SU-DHL-6 (cell line): ENCODE results near the gene DNAJB1.

ENCODE experiments used
- H2AFZ ChIP-seq: fragments of 200-600 bp; sonication (generic); 2 replicates; pipeline ENCODE4 v1.6.1; 2014; ENCODE audit warnings: low read depth, mild to moderate bottlenecking, moderate library complexity, mixed read lengths, antibody characterized with exemption, low read length; ENCODE audit not compliant: severe bottlenecking
- H3F3A ChIP-seq: fragments of 200-600 bp; shearing (Covaris generic); 2 replicates; pipeline ENCODE4 v1.6.0; 2016; ENCODE audit warnings: antibody characterized with exemption, mild to moderate bottlenecking; ENCODE audit not compliant: insufficient read depth
- H3K27ac ChIP-seq: fragments of 200-600 bp; sonication (generic); 2 replicates; pipeline ENCODE4 v1.5.1; 2016; ENCODE audit warnings: low read depth, mild to moderate bottlenecking, low read length, moderate library complexity, mixed read lengths
- H3K27me3 ChIP-seq: fragments of 200-600 bp; sonication (generic), shearing (Covaris generic); 2 replicates; pipeline ENCODE4 v1.6.0; 2014; ENCODE audit warnings: mild to moderate bottlenecking, low read length
- H3K36me3 ChIP-seq: fragments of 200-600 bp; sonication (generic); 2 replicates; pipeline ENCODE4 v1.6.1; 2014; ENCODE audit warnings: mild to moderate bottlenecking, low read length, mixed read lengths
- H3K4me2 ChIP-seq: fragments of 300-600, 200-600 bp; shearing (Covaris generic), sonication (generic); 2 replicates; pipeline ENCODE4 v1.6.0; 2014; ENCODE audit warnings: low read length, low read depth, mild to moderate bottlenecking; ENCODE audit not compliant: poor library complexity, severe bottlenecking
- H3K4me3 ChIP-seq: fragments of 200-600 bp; sonication (generic); 2 replicates; pipeline ENCODE4 v1.5.1; 2014; ENCODE audit warnings: antibody characterized with exemption, low read length, mild to moderate bottlenecking, mixed read lengths; ENCODE audit not compliant: insufficient read depth, poor library complexity, severe bottlenecking
- H3K79me2 ChIP-seq: fragments of 200-600 bp; sonication (generic); 2 replicates; pipeline ENCODE4 v1.6.1; 2014; ENCODE audit warnings: mild to moderate bottlenecking, low read length, moderate library complexity; ENCODE audit not compliant: insufficient read depth
- H3K9ac ChIP-seq: fragments of 200-600 bp; sonication (generic); 2 replicates; pipeline ENCODE4 v1.7.0; 2014; ENCODE audit warnings: mild to moderate bottlenecking, low read length
- H3K9me2 ChIP-seq: fragments of 200-600 bp; sonication (generic); replicated peaks from 2 replicates; pipeline ENCODE4 v1.6.1; 2014; ENCODE audit warnings: low read length; ENCODE audit not compliant: insufficient read depth
- H3K9me3 ChIP-seq: fragments of 200-600 bp; sonication (generic); 2 replicates; pipeline ENCODE4 v1.6.1; 2014; ENCODE audit warnings: low read length, mixed read lengths; ENCODE audit not compliant: insufficient read depth
- H4K20me1 ChIP-seq: fragments of 200-600 bp; sonication (generic); 2 replicates; pipeline ENCODE4 v1.6.1; 2014; ENCODE audit warnings: low read depth, mild to moderate bottlenecking, antibody characterized with exemption, low read length, moderate library complexity, mixed read lengths
- EZH2phosphoT487 ChIP-seq: fragments of 200-600 bp; sonication (generic), shearing (Covaris generic); conservative IDR thresholded peaks from 2 replicates; pipeline ENCODE4 v1.6.1; 2018; ENCODE audit warnings: mild to moderate bottlenecking, antibody characterized with exemption, low read length, moderate library complexity, mixed read lengths
- TF ChIP-seq, protein P1 (sequence below): fragments of 200-600 bp; sonication (generic); IDR thresholded peaks from one replicate; pipeline ENCODE4 v1.5.1; 2017; ENCODE audit warnings: antibody characterized with exemption, mild to moderate bottlenecking, low read length, moderate library complexity; ENCODE audit not compliant: insufficient read depth, poor library complexity, severe bottlenecking

Gene DNAJB1

DNA sequence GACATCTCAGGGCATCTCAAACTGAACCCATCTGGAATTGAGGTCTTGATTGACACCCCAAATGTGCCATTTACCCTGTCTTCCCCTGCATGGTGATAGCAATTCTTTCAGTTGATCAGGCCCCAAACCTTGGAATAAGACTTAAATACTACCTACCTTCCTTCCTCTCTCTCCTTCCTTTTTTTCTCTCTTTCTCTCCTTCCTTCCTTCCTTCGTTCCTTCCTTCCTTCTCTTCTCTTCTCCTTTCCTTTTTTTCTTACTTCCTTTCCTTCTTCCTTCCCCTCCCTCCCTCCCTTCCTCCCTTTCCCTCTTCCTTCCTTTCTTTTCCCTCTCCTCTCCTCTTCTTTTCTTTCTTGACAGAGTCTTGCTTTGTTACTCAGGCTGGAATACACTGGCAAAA, 14.9 kb downstream of the DNAJB1 start:
- H3F3A ChIP-seq: no peaks in the 10 kb centered on the region
- H3K27ac ChIP-seq: no peak overlapping the region
- no peaks in the 10 kb centered on the region for H3K79me2 ChIP-seq
- no peak overlapping the region for H3K4me2 ChIP-seq
- H2AFZ ChIP-seq: no peak overlapping the region
- no peaks in the 10 kb centered on the region for H4K20me1 ChIP-seq
- no peaks in the 10 kb centered on the region for H3K9me2 ChIP-seq
- no peaks in the 10 kb centered on the region for H3K27me3 ChIP-seq
- no peak overlapping the region for H3K4me3 ChIP-seq
- H3K9ac ChIP-seq: no peak overlapping the region
- TF ChIP-seq, protein P1, sequence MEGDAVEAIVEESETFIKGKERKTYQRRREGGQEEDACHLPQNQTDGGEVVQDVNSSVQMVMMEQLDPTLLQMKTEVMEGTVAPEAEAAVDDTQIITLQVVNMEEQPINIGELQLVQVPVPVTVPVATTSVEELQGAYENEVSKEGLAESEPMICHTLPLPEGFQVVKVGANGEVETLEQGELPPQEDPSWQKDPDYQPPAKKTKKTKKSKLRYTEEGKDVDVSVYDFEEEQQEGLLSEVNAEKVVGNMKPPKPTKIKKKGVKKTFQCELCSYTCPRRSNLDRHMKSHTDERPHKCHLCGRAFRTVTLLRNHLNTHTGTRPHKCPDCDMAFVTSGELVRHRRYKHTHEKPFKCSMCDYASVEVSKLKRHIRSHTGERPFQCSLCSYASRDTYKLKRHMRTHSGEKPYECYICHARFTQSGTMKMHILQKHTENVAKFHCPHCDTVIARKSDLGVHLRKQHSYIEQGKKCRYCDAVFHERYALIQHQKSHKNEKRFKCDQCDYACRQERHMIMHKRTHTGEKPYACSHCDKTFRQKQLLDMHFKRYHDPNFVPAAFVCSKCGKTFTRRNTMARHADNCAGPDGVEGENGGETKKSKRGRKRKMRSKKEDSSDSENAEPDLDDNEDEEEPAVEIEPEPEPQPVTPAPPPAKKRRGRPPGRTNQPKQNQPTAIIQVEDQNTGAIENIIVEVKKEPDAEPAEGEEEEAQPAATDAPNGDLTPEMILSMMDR: no peak
- no peak for TF ChIP-seq EZH2phosphoT487
- no peaks in the 10 kb centered on the region for H3K36me3 ChIP-seq
- no peaks in the 10 kb centered on the region for H3K9me3 ChIP-seq

GRCh38 chr19:14502334-14503092, 15.7 kb downstream of the DNAJB1 start:
- Histone ChIP-seq H4K20me1 (no peaks in the 10 kb centered on the region), H2AFZ (no peak overlapping the region), H3K27ac (no peak overlapping the region), H3F3A (no peaks in the 10 kb centered on the region), H3K9ac (no peak overlapping the region), H3K4me2 (no peak overlapping the region), H3K27me3 (no peaks in the 10 kb centered on the region), H3K4me3 (no peak overlapping the region), H3K36me3 (no peaks in the 10 kb centered on the region), H3K9me3 (no peaks in the 10 kb centered on the region), H3K79me2 (no peaks in the 10 kb centered on the region), H3K9me2 (no peaks in the 10 kb centered on the region)
- no peak for TF ChIP-seq EZH2phosphoT487
- TF ChIP-seq, protein P1: no peak

- no peaks in the 10 kb centered on the region for H3K79me2 ChIP-seq
- H3K9ac ChIP-seq: no peak overlapping the region
- H2AFZ ChIP-seq: no peak overlapping the region
- H3K4me2 ChIP-seq: no peak overlapping the region
- H3K9me2 ChIP-seq: no peaks in the 10 kb centered on the region
- H3K36me3 ChIP-seq: no peaks in the 10 kb centered on the region
- no peak overlapping the region for H3K27ac ChIP-seq
- TF ChIP-seq EZH2phosphoT487: no peak
- TF ChIP-seq, protein P1: no peak
- no peaks in the 10 kb centered on the region for H3K9me3 ChIP-seq
- H3K4me3 ChIP-seq: no peak overlapping the region
- no peaks in the 10 kb centered on the region for H3K27me3 ChIP-seq
- no peaks in the 10 kb centered on the region for H3F3A ChIP-seq
- no peaks in the 10 kb centered on the region for H4K20me1 ChIP-seq
Observed at GRCh38 chr19:14497228-14497921, 20.8 kb downstream of the DNAJB1 start.
